NCI-H526 treated with DMSO at 0.1 percent for 48 hours (cell line): ENCODE results near the gene CFAP74.
"Not testable (repeated sequence)": the region's sequence is repeated elsewhere in the genome, so short reads cannot be mapped to it uniquely, and the experiment has no call there.

Experiments
- DNase-seq: peaks from one replicate; lab custom pipeline; 2025; lab: John Stamatoyannopoulos, UW

CFAP74 gene

GRCh38 chr1:1984560-1985070, 19.0 kb downstream of the CFAP74 start:
- no peak for DNase-seq

- DNase-seq, result no peak
Observed at GRCh38 chr1:1982379-1983232, 21.0 kb downstream of the CFAP74 start.

GRCh38 chr1:1981631-1982327, 21.8 kb downstream of the CFAP74 start:
- DNase-seq, result not testable (repeated sequence)

DNA sequence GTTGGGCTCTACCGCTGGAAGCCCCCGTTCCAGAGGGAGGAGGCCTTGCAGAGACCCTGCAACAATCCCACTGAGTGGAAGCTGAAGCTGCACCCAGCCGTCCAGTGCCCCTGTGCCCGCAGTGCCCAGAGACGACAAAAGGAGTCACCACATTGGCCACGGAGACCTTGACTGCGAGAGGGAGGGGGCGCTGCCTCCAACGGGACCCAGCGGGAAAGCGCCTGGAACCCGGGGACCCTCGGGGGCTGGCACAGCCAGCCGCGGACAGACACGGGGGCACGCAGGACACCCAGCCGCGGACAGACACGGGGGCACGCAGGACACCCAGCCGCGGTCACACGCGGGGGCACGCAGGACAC, 22.5 kb downstream of the CFAP74 start:
- no peak for DNase-seq

- no peak for DNase-seq
Observed at GRCh38 chr1:1980467-1981141, 23.0 kb downstream of the CFAP74 start.

DNA sequence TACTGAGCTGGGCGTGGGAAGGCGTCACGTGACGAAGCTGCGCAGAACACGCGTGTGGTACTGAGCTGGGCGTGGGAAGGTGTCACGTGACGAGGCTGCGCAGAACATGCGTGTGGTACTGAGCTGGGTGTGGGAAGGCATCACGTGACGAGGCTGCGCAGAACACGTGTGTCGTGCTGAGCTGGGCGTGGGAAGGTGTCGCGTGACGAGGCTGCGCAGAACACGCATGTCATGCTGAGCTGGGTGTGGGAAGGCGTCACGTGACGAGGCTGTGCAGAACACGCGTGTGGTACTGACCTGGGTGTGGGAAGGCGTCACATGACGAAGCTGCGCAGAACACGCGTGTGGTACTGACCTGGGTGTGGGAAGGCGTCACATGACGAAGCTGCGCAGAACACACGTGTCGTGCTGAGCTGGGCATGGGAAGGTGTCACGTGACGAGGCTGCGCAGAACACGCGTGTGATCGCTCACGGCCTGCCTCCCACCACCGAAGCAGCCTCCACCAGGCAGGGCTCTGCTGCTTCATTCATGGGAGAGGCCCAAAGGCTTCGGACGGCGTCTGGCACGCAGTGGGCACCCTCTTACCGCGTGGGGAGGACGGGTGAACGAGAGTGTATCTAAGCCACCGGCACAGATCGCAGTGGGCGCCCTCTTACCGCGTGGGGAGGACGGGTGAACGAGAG, 24.0 kb downstream of the CFAP74 start:
- DNase-seq, result no peak

DNA sequence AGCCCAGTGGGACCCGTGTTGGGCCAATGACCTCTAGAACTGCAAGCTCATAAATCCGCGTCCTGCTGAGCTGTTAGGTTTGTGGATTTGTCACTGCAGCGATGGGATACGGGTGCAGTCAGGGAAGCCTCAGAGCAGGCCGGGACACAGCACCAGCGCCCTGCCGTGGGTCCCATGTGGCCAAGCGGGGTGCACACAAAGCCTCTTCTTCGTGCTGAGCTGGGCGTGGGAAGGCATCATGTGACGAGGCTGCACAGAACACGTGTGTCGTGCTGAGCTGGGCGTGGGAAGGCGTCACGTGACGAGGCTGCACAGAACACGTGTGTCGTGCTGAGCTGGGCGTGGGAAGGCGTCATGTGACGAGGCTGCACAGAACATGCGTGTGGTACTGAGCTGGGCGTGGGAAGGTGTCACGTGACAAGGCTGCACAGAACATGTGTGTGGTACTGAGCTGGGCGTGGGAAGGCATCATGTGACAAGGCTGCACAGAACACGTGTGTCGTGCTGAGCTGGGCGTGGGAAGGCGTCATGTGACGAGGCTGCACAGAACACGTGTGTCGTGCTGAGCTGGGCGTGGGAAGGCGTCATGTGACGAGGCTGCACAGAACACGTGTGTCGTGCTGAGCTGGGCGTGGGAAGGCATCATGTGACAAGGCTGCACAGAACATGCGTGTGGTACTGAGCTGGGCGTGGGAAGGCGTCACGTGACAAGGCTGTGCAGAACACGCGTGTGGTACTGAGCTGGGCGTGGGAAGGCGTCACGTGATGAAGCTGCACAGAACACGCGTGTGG, 24.7 kb downstream of the CFAP74 start:
- not testable (repeated sequence) for DNase-seq

- DNase-seq, result no peak
Observed at GRCh38 chr1:1978108-1978507, 25.5 kb downstream of the CFAP74 start.

GRCh38 chr1:1976031-1976430, 27.6 kb downstream of the CFAP74 start:
- DNase-seq, result no peak

- no peak for DNase-seq
Observed at GRCh38 chr1:1975535-1975934, 28.1 kb downstream of the CFAP74 start.

- DNase-seq, result no peak
Observed at GRCh38 chr1:1974834-1975233, 28.8 kb downstream of the CFAP74 start.

DNA sequence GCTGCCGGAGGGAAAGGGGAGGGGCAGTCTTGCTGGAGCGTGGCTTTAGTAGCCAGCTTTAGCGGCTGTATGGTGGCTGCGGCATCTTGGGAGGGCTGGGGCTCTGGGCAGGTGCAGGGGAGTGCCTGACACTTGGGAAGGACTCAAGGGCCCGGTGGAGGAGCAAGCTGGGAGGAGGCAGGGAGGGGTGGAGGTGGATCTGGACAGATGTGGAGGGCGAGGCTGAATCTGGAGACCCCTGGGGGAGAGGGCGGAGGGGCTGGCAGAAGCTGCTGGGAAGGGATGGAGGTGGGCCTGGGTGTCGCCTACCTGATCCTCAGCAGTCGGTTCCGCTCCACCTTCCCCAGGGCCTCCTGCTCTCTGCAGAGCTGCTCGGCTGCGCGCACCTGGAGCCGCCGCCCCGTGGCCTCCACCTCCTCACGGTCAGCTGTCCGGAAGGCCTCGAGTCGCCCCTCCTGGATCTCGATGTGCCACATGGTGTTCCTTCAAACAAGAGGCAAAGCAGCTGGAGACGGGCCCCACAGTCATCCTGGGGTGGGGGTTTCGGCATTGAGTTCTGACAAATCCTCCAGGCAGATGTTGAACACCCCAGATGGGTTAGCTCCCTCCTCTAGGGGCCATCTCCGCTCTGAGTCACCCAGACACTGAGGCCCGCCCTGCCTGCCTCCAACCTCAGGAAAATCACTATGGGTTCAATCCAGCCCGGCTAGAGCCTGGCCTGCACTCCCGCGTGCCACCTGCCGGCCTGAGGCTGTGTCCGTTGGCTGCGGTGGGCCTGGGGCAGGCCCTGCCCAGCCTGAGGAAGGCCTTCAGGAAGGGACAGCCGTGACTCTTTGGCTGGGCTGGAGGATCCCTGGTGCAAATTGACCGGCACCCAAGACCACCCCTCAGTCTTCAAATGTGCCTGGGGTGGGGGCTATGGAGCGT, 29.6 kb downstream of the CFAP74 start:
- DNase-seq, result no peak

DNA sequence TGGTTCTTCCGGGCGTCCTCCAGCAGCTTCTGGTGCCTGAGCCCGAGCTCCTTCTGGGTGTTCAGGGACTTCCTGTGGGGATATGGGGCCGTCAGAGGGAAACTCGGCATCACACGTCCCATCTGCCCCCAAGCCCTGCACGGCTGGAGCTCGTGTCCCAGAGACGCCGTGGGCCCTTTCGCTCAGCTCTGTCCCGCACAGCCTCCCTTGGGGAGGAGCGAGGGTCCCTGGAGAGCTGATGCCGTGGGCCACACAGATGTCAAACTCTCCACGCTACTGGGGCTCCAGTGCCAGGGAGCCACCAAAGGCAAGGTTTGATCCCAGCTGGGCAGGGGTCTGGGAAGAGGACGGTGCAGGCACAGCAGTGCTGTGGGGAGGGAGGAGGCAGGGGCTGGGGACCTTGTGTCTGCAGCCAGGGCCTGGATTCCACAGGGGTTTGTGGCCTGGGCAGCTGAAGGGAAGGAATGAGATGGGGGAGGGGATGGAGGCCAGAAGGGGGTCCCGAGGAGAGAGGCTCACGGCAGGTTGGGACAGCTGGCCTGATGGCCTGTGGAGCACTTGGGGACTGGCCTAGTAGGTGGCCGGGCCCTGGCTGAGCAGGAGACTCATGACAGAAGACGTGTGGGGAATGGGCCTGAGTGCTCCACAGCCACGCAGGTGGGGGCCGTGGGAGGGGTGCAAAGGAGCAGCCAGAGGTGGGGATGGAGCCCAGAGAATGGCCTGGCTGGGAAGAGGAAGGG, 30.4 kb downstream of the CFAP74 start:
- no peak for DNase-seq

DNA sequence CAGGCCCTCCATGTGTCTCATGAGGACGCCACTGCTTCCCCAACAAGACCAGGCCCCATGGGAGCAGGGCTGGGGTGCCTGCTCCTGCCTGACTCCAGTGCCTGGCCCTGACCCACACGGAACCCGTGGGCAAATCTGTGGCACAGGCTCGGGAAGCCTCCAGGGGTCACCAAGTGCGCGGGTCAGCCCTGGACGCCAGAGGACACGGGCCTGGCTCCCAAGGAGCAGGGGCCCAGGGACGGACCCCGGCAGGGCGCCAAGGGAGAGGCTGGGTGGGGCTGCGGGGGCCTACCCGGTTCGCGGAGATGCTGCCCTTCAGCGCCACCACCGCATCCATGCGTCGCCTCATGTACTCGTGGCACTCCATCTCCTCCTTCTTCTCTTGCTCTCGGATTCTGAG, 31.9 kb downstream of the CFAP74 start:
- no peak for DNase-seq

DNA sequence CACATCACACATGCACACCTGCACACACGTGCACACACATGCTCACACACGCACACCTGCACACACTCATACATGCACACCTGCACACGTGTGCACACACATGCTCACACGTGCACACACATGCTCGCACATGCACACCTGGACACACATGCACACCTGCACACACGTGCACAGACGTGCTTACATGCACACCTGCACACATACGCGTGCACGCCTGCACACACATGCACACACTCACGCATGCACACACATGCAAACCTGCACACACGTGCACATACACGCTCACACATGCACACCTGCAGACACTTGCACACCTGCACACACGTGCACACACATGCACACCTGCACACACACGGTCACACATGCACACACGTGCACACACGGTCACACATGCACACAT, 32.6 kb downstream of the CFAP74 start:
- no peak for DNase-seq

DNA sequence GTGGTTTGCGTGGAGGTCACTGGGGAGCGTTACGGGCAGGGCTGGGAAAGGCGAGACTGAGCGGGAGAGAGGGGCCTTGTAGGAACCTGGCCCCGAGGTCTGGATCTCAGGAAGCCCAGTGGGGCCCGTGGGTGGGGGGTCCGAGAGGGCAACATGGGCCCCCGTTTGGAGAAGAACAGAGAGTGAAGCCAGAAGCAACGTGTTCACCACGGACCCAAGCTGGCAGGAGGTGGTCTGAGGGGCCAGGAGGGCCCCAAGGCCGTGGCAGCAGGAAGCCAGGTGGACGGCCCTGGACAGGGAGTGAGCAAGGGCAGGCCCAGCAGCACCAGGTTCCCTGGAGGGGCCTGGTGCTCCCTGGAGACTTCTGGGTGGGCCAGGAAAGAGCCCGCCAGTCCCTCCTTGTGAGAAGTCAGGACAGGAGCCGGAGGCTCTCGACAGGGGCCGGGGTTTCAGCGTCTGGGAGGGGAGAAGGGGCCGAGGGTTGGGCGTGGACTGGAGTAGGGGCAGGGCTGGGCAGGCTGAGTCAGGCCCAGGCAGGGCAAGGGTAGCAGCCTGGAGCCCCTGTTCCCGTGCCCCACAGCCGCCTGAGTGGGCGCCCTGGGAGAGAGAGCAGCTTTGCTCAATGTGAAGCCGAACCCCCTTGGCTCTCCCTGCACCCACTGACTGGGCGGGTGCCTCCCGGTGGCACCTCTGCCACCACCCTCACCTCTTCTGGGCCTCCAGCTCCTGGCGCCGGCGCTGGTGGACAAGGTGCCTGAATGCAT, 33.5 kb downstream of the CFAP74 start:
- DNase-seq, result no peak

GRCh38 chr1:1969505-1969900, 34.1 kb downstream of the CFAP74 start:
- DNase-seq, result no peak

- no peak for DNase-seq
Observed at GRCh38 chr1:1968767-1969504, 34.6 kb downstream of the CFAP74 start.
